Inflammatory macrophage treated with lipopolysaccharide for 1 hour (primary cell): ENCODE results near the gene FRRS1L.
A peak's percentile ranks its signal among the peaks of the same experiment; 100 is the strongest.
"Not testable (repeated sequence)": the region's sequence is repeated elsewhere in the genome, so short reads cannot be mapped to it uniquely, and the experiment has no call there.

Experiments used
- DNase-seq, 2 donors: peaks; one replicate each; pipeline ENCODE4 v3.0.0-alpha.2; 2020 to 2022

FRRS1L gene

DNA sequence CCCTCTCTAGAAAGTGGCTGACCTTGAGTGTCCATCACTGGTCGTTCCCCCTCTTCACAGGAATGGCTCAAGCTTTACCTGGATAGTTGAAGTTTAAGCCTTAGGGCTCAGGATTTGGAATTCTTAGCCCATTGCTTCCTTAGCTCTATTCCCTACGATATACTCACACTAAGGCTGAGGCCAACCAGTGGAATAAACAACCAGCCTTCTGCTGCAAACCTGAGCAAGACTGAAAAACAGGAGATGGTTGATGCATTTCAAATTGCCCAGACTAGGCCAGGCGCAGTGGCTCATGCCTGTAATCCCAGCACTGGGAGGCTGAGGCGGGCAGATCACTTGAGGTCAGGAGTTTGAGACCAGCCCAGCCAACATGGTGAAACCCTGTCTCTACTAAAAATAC, 40.4 kb downstream of the FRRS1L start:
- DNase-seq: not testable (repeated sequence)

DNA sequence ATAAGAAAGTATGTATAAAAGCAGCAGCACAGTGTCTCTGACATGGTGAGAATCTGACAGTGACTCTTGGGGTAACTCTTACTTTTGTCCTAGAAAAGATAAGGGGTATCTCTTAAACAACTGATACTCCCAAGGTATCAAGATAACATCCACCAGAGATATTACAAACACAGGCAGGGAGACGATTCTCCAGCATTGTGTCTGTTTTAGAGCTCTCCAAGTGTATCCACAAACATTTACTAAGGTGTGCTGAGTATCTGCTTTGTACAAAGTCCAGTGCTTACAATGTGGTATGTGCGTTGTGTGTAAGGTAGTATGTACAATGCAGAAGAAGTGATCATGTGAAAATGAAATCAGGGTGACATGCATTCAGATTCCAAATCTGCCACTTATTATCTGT, 42.9 kb downstream of the FRRS1L start:
- no peak for DNase-seq

DNA sequence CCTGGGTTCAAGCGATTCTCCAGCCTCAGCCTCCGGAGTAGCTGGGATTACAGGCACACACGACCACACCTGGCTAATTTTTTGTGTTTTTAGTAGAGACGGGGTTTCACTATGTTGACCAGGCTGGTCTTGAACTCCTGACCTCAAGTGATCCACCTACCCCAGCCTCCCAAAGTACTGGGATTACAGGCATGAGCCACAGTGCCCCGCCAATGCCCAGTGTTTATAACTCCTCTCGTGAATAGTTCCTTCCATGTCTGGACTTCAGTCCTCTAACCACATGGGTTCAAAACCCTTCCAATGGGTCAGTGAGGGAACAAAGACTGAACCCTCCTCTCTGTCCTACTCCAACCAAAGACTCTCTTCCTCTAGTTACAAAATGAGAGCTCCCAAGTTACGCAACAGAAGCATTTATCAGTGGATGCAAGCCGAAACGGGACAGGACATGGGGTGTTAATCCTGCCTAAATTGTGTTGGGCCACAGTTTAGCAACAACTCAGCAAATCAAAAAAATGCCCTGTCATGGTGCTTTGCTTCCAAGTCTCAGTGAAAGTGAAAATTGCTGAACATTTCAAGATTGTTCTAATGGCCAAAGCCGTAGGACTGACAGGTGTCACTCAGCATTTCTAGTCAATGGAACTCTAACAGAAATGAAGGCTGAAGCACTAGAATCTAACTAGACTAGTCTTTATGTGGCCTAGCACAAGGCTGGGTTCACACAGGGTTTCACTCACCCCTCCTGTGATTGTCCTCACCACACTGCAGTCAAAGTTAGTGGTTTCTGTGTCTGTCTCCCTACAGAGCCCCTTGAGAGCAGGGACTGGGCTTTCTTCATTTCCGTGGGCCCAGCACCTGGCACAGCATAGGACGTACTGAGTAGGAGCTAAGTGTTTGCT, 44.1 kb downstream of the FRRS1L start:
- DNase-seq: peak; percentile 33 to 37

DNA sequence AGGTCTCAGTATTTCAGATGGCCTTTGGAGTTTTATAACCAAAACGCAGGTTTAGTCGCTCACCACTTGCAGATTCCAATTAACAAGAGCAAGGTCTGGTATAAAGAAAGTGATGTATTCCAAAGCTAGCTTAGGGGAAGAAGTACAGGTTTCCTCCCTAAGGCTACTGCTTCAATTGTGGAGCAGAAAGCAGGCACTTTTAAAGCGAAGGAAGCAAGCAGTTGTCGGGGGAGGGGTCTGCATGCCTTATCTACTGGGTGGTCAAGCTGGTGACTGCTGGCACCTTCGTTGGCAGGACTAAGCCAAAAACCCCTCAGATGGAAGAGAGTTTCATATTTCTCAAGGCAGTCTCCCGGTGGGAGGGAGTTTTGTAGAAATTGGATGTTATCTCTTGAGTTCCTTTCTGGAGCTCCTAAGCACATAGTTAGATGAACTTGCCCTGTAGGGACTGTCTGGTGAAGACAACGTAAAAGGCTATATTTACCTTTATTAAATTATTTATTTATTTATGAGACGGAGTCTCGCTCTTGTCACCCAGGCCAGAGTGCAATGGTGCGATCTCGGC, 45.7 kb downstream of the FRRS1L start:
- no peak for DNase-seq

DNA sequence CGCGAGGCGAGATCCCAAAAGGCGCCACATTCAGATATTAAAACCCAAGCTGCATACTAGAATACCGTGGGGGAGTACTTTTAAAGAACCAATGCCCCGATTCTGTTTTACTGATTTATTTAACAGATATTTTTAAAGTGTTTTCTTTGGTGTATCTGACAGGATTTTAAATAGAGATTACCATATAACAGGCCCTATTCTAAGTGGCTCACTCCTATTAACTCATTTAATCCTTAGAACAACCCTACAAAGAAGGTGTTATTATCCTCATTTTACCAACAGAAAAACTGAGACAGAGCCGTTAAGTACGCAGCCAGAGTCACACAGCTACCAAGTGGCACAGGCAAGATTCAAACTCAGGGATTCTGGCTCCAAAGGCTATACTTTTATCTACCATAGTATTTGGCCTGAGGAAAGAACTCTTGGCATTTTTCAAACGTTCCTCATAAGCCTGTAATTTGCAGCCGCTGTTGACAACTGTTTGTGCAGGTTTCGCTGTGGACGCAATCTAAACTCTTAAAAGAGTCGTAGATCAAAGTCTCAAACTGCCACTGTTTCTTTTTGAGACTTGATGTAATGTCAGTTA, 46.8 kb downstream of the FRRS1L start:
- DNase-seq: no peak

DNA sequence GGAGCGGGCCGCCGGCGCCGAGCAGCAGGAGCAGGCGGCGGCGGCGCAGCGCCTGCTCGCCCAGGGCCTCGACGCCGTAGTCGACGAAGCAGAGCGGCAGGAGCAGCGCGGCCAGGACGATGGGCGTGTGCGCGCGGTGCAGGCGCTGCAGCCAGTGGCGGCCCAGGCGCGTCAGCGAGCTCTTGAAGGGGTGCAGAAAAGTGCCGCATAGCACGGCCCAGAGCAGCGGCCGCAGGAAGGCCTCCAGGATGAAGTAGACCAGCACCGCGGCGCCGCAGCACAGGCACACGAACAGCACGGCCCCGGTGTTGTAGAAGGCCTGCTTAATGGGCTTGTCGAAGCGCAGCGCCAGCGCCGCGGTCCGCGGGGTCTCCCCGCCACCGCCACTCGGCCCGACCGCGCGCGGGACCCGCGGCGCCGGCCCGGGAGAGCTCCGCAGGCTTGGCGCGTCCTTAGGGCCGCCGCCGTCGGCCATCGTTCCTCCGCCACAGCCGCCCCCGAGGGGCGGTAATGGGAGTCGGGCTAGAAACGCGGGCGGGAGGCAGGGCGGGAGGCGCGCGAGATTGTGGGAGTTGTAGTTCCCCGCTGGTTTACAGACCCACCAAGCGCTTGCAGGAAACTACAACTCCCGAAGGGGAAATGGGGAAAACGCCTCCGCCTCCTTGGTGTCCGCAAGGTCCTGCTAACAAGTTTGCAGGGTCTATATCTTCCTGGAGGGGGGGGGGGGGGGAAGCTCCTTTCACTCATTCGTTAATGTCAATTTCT, 47.4 kb downstream of the FRRS1L start, which contains the start of gene TMEM245:
TMEM245 (minus strand) TSS at position 509 of the 765 bp plus-strand sequence; CDS start at position 475, 34 bp downstream.
- DNase-seq: peak; percentile 95 to 98

DNA sequence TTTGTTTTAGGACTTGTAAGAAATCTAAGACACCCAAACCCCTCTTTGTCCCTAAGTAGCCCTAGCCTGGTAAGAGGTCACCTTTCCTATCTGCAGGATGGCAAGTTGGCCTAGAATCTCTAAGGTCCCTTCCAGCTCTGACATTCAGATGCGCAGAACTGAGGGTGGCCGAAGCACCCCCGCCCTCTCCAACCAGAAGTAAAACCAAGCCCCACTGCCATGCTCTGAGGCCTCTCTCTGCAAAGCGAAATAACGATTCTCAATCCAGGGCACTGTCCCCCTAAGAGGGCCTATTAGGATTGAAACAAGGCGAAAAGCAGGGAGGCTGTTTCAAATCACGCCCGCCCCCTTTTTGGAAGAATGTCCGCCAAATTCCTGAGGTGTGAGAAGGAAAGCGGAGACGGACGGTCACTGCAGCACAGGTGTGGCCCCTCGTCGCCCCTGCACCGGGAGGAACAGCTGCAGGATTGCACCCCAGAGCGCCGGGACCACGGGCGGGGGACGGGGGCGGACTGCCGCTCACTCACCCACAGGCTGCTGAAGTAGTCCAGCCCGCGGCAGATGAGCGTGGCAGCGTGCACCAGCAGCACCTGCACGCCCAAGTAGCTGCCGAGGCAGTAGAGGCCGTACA, 48.1 kb downstream of the FRRS1L start:
- DNase-seq: no peak

DNA sequence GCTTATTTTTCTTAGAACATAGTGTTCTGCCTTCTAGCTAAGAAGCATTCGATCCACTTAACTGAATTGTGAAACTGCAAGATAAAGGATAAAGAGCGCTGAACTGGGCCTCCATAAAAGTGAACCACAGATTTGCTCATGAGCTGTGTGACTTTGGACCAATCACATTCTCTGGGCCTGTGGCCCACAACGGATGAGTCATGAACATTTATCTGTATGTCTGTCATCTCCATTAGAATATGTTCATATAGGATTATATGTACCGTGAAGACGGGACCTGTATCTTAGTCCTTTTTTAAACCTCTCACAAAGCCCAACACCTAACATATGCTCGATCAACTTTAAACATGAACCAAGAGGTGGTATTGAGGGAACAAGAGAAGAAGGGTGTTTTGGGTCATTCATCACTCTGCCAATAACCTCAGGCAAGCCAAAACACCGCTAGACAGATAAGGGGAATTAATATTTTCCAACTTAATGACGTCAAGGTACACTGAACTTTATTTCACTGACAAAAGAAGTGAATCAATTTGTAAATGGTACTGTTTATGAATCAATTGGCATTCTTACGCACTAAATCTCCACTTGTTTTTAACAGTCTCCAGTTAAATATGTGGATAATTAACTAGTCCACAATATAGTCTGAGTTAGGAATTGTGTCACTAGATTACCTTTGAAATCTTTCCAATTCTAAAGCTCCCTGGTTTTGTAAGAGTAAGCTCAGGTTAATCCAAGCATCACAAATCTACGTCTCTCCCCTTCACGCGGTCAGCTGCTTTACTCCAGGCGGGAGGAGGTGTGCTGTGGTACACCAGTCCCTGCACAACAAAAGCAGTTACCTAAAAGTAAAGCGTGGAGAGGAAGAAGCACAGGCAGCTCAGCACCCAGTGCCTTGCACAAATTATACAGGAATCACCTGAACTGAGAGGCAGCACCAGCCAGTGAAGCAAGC, 48.9 kb downstream of the FRRS1L start:
- no peak for DNase-seq

DNA sequence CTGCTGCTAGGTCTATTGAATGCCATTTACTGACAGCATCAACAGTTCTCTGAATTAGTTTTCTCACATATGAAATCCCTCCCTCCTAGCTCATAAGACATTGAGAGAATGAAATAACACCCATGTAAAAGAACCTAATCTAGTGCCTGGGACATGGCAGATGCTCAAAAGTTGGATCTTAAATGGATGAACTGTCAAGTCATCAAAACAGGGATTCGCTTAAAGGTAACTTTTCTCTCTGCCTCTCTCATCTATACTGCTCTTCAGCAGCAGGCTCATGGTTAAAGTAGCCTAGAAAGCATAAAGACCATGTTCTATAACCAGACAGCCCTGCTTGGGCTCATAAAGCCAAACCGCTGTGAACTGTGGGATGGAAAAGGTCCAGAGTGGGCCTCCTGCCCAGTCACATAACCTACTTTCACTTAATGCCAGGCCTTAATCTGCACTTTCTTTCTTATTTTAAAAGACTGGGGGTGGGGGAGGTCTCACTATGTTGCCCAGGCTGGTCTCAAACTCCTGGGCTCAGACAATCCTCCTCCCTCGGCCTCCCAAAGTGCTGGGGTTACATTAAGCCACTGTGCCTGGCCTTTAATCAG, 51.0 kb downstream of the FRRS1L start:
- DNase-seq: no peak

DNA sequence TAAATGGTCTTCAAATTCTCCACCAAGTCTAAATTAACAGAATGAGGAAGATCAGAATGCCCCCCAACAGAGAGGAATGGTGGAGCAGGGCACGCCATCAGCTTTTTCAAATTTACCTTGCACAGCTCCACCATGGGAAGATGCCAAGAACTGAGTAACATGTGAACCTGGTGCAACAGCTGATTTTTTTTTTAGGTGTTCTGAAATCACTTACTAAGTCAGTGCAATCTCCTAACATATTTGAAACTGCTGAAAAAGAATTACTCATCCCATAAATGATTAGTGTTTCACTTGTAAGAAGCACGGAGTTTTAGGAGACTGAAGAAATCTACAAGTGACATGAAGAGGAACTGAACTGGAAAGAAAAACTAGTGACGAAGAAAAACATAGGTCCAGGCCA, 52.4 kb downstream of the FRRS1L start:
- DNase-seq: no peak

DNA sequence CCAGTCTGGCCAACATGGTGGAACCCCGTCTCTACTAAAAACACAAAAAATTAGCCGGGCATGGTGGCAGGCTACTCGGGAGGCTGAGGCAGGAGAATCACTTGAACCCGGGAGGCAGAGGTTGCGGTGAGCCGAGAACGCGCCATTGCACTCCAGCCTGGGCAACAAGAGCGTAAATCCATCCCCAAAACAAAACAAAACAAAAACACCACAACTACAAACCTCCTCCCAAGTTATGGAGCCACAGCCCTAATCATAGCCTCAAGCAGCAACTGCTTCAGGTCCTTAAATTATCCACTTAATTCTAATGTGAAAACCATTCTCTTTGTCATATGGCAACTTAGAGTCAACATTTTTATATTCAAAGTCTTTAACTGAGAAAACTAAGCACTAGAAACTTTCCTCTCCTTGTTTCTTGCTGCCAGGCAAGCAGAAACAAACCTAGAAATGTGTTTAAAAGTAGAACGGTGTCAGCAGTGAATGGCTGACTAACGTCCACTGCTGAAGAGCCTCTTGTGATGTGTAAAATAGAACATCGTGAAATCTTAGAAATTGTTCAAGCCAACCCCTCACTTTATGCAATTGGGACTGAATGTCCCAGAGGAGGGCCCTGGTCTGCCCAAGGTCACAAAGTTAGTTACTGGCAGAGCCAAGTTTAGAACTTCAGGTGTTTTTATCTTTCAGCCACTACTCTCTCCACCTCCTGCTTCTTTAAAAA, 53.0 kb downstream of the FRRS1L start:
- no peak for DNase-seq

DNA sequence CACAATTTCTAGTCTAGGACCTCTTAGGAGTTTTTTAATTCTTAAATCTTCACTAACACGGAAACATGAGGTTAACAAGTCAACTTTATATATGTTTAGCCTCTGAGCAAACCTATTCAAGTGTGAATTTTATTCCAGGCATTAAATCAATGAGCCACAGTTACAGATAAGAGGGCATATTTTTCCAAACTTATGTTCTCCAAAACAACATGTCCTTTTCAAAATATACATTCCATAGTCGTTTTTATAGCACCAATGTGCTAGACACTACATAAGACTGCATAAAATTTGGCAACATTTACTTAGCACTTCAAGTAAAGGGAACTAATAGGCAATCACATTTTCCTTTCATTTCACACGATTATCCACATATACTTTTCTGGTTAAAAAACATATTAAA, 53.8 kb downstream of the FRRS1L start:
- DNase-seq: no peak

DNA sequence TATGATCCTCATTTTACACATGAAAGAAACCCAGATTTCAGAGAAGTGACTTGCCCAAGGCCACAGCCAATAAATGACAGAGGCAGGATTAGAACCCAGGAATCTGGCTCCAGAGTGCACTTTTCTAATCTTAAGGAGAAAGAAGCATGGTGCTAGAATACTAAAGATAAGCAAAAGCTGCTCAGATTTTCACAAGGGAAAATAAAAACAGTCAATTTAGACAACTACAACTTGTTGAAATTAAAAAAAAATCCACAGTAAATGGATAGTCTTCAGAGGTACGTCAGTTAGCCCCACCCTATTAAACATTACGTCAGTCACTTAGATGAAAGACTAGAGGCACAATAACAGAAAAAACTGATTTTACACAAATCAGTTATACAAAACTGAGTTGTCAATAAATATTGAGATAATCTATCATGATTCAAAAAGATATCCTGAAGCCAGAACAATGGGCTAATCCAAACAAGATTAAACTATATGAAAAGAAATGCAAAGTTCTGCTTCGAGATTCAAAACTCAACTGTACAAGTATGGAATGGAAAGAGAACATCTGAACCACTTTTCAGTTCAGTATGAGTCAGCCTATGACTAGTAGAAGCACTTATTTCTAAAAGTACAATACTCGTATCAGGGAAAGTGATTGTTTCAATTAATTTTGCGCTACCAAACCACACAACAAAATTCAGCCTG, 56.6 kb downstream of the FRRS1L start:
- no peak for DNase-seq

DNA sequence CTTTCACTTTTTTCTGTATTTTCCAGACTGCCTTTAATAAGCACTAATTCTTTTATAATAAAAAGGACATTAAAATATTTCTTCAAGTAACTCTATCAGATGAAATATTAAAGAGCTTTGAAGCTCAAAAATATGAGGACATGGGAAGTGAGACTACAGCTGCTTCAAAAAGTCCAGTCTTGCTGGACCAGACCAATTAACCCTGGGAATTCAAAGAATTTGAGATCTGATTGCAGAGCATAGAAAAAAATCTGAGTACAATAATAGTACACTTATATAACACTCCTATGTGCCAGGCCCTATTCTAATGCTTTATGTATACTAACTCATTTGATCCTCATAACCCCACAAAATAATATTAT, 57.1 kb downstream of the FRRS1L start:
- peak; percentile 47 to 55 for DNase-seq

DNA sequence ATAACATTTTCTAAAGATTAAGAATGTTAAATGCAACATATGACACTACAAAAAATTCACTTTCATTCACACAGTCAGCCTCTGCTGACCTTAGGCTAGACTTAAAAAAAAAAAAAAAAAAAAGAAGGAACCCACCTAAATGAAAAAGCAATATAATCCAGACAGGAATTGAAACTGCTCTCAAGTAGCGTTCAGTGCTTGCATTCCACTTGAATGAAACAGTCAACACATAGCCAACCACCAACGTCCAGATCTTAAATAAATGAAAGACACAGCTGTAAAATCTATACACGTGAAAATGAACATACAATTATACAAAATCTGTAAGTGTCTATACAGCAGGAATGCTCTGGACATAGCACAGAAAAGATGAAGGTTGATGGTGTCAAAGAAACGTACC, 58.7 kb downstream of the FRRS1L start:
- DNase-seq: peak in 1 of 2 donors; percentile 27

DNA sequence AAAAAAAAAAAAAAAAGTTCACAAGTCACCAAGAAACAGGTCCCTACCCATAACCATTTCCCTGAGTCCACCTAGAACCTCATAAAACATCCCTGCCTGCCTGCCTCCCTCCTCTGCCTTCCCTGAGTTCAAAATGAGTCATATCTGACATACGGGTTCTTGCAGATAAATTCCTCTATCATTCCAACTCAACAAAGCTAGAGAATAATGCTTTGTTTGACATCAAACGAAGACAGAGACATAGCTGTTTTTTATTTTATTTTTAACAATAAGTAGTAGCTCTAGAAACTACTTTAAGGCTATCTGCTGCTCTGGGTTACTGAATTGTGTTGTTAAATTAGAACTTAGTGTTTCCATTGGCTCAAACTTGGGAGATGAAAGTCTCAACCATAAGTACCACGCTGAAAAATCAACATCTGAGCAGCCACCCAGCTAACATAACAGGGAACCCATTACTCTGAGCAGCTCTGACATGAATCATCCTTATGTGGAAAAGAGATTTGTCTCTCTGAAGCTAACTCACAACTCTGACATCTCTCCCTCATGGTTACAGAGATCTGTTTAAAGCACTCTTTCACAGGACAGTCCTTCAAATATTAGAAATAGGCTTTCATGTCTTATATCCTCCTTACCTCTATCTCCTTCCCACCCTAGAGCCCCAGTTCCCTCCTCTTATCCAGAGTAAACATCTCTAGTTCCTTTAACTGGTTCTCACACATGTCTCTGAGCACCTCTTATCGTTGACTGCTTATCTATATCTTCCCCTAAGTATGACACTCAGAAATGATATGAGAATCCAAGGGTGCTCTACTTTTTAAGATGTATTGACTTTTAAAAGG, 59.4 kb downstream of the FRRS1L start:
- no peak for DNase-seq

DNA sequence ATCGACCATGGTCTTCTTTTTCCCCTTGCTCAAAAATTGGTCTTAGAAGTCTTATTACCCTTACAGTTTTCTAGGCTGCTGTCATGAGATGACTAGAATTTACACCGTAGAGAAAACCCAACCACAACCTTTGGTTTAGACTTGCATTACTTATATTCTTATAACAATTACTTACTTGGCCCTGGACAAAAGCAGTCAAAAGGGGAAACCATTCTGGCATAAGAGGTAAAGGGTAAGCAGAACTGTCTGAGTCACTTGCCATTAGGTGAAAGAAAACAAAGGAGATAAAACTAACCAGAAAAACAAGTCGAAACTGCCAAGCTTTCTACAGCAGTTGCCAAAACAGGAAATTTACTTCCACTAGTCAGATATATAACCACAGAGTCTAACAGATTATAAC, 65.2 kb downstream of the FRRS1L start:
- DNase-seq: no peak

DNA sequence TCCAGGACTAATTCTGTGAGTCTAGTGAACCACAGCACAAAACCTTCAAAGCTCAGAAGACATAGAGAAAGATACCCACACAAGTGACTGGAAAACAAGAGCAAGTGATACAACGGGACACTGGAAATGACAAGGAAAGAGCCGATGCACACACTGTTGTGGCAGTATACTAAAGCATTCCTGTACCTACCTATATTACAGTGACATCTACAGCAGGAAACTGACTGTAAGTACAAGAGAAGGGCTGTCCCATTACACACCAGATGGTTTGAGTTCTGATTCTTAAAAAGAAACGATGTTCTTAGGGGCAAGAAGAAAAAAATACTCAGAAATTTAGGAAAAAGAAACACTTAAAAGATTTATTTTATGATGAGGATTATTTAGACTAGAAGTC, 65.8 kb downstream of the FRRS1L start:
- no peak for DNase-seq
